Neural progenitor cell (in vitro differentiated cells): Measurements from ENCODE around the gene NTM. TPM values are rescaled to one million over a fixed set of nuclear protein-coding genes. Genes with fewer than 3 reads are reported as not detected.

ENCODE experiments used
- DNase-seq: peaks from one replicate; pipeline ENCODE4 v3.0.0-alpha.2; 2016; ENCODE audit warnings: low spot score
- H2AFZ ChIP-seq: fragments of 200-600 bp; sonication (generic); replicated peaks from 2 replicates; pipeline ENCODE4 v1.6.1; 2016; ENCODE audit warnings: antibody characterized with exemption
- H3F3A ChIP-seq: fragments of 200-600 bp; sonication (generic); 2 replicates; pipeline ENCODE4 v1.6.1; 2016; ENCODE audit warnings: antibody characterized with exemption, low read depth
- H3K27ac ChIP-seq: fragments of 200-600 bp; sonication (generic); 2 replicates; pipeline ENCODE4 v1.5.1; 2016; ENCODE audit warnings: mild to moderate bottlenecking
- H3K27me3 ChIP-seq: fragments of 200-600 bp; sonication (generic); 2 replicates; pipeline ENCODE4 v1.6.1; 2016; ENCODE audit warnings: mild to moderate bottlenecking, moderate library complexity
- H3K36me3 ChIP-seq: fragments of 200-600 bp; sonication (generic); 2 replicates; pipeline ENCODE4 v1.5.1; 2016
- H3K4me1 ChIP-seq: fragments of 200-600 bp; sonication (generic); 2 replicates; pipeline ENCODE4 v1.6.1; 2016; ENCODE audit warnings: mixed run types
- H3K4me2 ChIP-seq: fragments of 200-600 bp; sonication (generic); 2 replicates; pipeline ENCODE4 v1.6.1; 2016
- H3K4me3 ChIP-seq: fragments of 200-600 bp; sonication (generic); 2 replicates; pipeline ENCODE4 v1.5.1; 2016
- H3K79me2 ChIP-seq: fragments of 200-600 bp; sonication (generic); 2 replicates; pipeline ENCODE4 v1.6.1; 2016; ENCODE audit warnings: low read depth
- H3K9ac ChIP-seq: fragments of 200-600 bp; sonication (generic); 2 replicates; pipeline ENCODE4 v1.6.1; 2016
- H3K9me3 ChIP-seq: fragments of 200-600 bp; sonication (generic); 2 replicates; pipeline ENCODE4 v1.5.1; 2016; ENCODE audit warnings: low read depth
- H4K20me1 ChIP-seq: fragments of 200-600 bp; sonication (generic); 2 replicates; pipeline ENCODE4 v1.6.1; 2016; ENCODE audit warnings: low read depth
- H3K27ac Mint-ChIP-seq: 3 replicates; pipeline ENCODE4 v1.8.0; 2021; ENCODE audit warnings: mixed read lengths
- H3K27me3 Mint-ChIP-seq: 2 replicates; pipeline ENCODE4 v1.8.0; 2022; ENCODE audit warnings: low read depth, mild to moderate bottlenecking, inconsistent platforms, moderate library complexity, mixed read lengths; ENCODE audit not compliant: insufficient read depth
- H3K36me3 Mint-ChIP-seq: 3 replicates; pipeline ENCODE4 v1.8.0; 2021; ENCODE audit warnings: mixed read lengths
- H3K4me1 Mint-ChIP-seq: 3 replicates; pipeline ENCODE4 v1.8.0; 2021; ENCODE audit warnings: mixed read lengths
- H3K4me3 Mint-ChIP-seq: 3 replicates; pipeline ENCODE4 v1.8.0; 2021; ENCODE audit warnings: mild to moderate bottlenecking, moderate library complexity, mixed read lengths
- H3K9me3 Mint-ChIP-seq: 3 replicates; pipeline ENCODE4 v1.8.0; 2020; ENCODE audit warnings: mixed read lengths
- CTCF ChIP-seq: fragments of 200-600 bp; sonication (generic); IDR thresholded peaks from 2 replicates; pipeline ENCODE4 v1.5.1; 2017; ENCODE audit warnings: antibody characterized with exemption, mild to moderate bottlenecking
- EZH2 ChIP-seq: fragments of 200-600 bp; sonication (generic); IDR thresholded peaks from 2 replicates; pipeline ENCODE4 v1.6.1; 2017; ENCODE audit warnings: antibody characterized with exemption, mild to moderate bottlenecking, moderate library complexity
- EZH2phosphoT487 ChIP-seq: fragments of 200-600 bp; sonication (generic); IDR thresholded peaks from 2 replicates; pipeline ENCODE4 v1.6.1; 2017; ENCODE audit warnings: antibody characterized with exemption
- total RNA-seq: library from RNA; depleted of rRNA; stranded (reverse); fragments of >200 nt; gene quantifications from 2 replicates; pipeline ENCODE4 v1.2.3, GENCODE V29; 2015; ENCODE audit warnings: low replicate concordance

Gene NTM
- total RNA-seq, 1 donor from 2014 or later, result 4.3 TPM

GRCh38 chr11:131717616-131718015 is 347.2 kb downstream of the NTM start:
- no peak overlapping the region for H3K4me3 ChIP-seq
- no peaks in the 10 kb centered on the region for H3K4me1 Mint-ChIP-seq
- peaks cover 5% of the 10 kb centered on the region for H3K36me3 ChIP-seq
- H3K27me3 ChIP-seq, result no peaks in the 10 kb centered on the region
- no peak overlapping the region for H3K27ac Mint-ChIP-seq
- no peaks in the 10 kb centered on the region for H3F3A ChIP-seq
- TF ChIP-seq EZH2 (no peak), CTCF (no peak), EZH2phosphoT487 (no peak)
- no peak for DNase-seq
- H3K4me1 ChIP-seq, result peaks cover 6% of the 10 kb centered on the region
- H3K4me3 Mint-ChIP-seq, result no peak overlapping the region
- no peaks in the 10 kb centered on the region for H4K20me1 ChIP-seq
- H3K27ac ChIP-seq, result no peak overlapping the region
- no peak overlapping the region for H2AFZ ChIP-seq
- peaks cover 6% of the 10 kb centered on the region for H3K9me3 ChIP-seq
- H3K27me3 Mint-ChIP-seq, result peaks cover 6% of the 10 kb centered on the region
- no peak overlapping the region for H3K9ac ChIP-seq
- H3K4me2 ChIP-seq, result no peak overlapping the region
- H3K79me2 ChIP-seq, result no peaks in the 10 kb centered on the region
- no peaks in the 10 kb centered on the region for H3K9me3 Mint-ChIP-seq
- no peaks in the 10 kb centered on the region for H3K36me3 Mint-ChIP-seq

- Histone ChIP-seq H3K36me3 (no peaks in the 10 kb centered on the region), H3K27ac (no peak overlapping the region), H3K9me3 (no peaks in the 10 kb centered on the region), H3F3A (no peaks in the 10 kb centered on the region), H4K20me1 (no peaks in the 10 kb centered on the region), H3K4me1 (peaks cover 6% of the 10 kb centered on the region), H3K27me3 (no peaks in the 10 kb centered on the region), H3K4me3 (no peak overlapping the region), H2AFZ (no peak overlapping the region), H3K9ac (no peak overlapping the region), H3K79me2 (no peaks in the 10 kb centered on the region), H3K4me2 (no peak overlapping the region)
- no peak overlapping the region for H3K4me3 Mint-ChIP-seq
- H3K36me3 Mint-ChIP-seq, result no peaks in the 10 kb centered on the region
- no peak overlapping the region for H3K27ac Mint-ChIP-seq
- peaks cover 14% of the 10 kb centered on the region for H3K4me1 Mint-ChIP-seq
- DNase-seq, result no peak
- no peaks in the 10 kb centered on the region for H3K9me3 Mint-ChIP-seq
- H3K27me3 Mint-ChIP-seq, result peaks cover 3% of the 10 kb centered on the region
- TF ChIP-seq EZH2 (no peak), CTCF (no peak), EZH2phosphoT487 (no peak)
These were observed 352.7 kb downstream of the NTM start for GRCh38 chr11:131723088-131723487.

- H3K27me3 Mint-ChIP-seq, result peaks cover 3% of the 10 kb centered on the region
- Histone ChIP-seq H3K4me1 (no peaks in the 10 kb centered on the region), H2AFZ (no peak overlapping the region), H3K4me2 (no peak overlapping the region), H3K4me3 (no peak overlapping the region), H3K27me3 (no peaks in the 10 kb centered on the region), H3K36me3 (no peaks in the 10 kb centered on the region), H3K9me3 (no peaks in the 10 kb centered on the region), H4K20me1 (no peaks in the 10 kb centered on the region), H3K9ac (no peak overlapping the region), H3K79me2 (no peaks in the 10 kb centered on the region), H3K27ac (no peak overlapping the region), H3F3A (no peaks in the 10 kb centered on the region)
- no peak overlapping the region for H3K4me3 Mint-ChIP-seq
- DNase-seq, result no peak
- no peak for TF ChIP-seq EZH2
- TF ChIP-seq EZH2phosphoT487, result no peak
- TF ChIP-seq CTCF, result no peak
- H3K9me3 Mint-ChIP-seq, result no peaks in the 10 kb centered on the region
- no peak overlapping the region for H3K27ac Mint-ChIP-seq
- H3K36me3 Mint-ChIP-seq, result no peaks in the 10 kb centered on the region
- peaks cover 14% of the 10 kb centered on the region for H3K4me1 Mint-ChIP-seq
These were observed 354.1 kb downstream of the NTM start for GRCh38 chr11:131724436-131724975.
